Trophoblast cell (in vitro differentiated cells and primary cell): ENCODE results near the gene FOSL2.

Experiments
- DNase-seq, 2 donors: peaks; one replicate each; pipeline ENCODE4 v3.0.0-alpha.2; 2016
- H2AFZ ChIP-seq: 2 replicates; pipeline ENCODE4 v1.6.1; 2013; ENCODE audit warnings: low read length, moderate library complexity, mild to moderate bottlenecking; ENCODE audit not compliant: insufficient read depth, poor library complexity
- H2AK5ac ChIP-seq: 2 replicates; pipeline ENCODE4 v1.6.1; 2013; ENCODE audit warnings: mild to moderate bottlenecking, low read length
- H2BK120ac ChIP-seq: 2 replicates; pipeline ENCODE4 v1.6.1; 2013; ENCODE audit warnings: low read length, mild to moderate bottlenecking, moderate library complexity; ENCODE audit not compliant: insufficient read depth, poor library complexity
- H2BK12ac ChIP-seq: 2 replicates; pipeline ENCODE4 v1.6.1; 2013; ENCODE audit warnings: mild to moderate bottlenecking, low read length, moderate library complexity
- H2BK5ac ChIP-seq: 2 replicates; pipeline ENCODE4 v1.6.1; 2013; ENCODE audit warnings: low read length, low read depth, moderate library complexity, mild to moderate bottlenecking; ENCODE audit not compliant: poor library complexity
- H3K14ac ChIP-seq: 2 replicates; pipeline ENCODE4 v1.6.1; 2013; ENCODE audit warnings: mild to moderate bottlenecking, low read length
- H3K18ac ChIP-seq: 2 replicates; pipeline ENCODE4 v1.6.1; 2013; ENCODE audit warnings: mild to moderate bottlenecking, low read length
- H3K23ac ChIP-seq: 2 replicates; pipeline ENCODE4 v1.6.1; 2013; ENCODE audit warnings: low read length
- H3K27ac ChIP-seq: 2 replicates; pipeline ENCODE4 v1.5.1; 2013; ENCODE audit warnings: low read depth, mild to moderate bottlenecking, inconsistent platforms, low read length, moderate library complexity
- H3K27me3 ChIP-seq: 2 replicates; pipeline ENCODE4 v1.6.1; 2013; ENCODE audit warnings: inconsistent platforms, mild to moderate bottlenecking, low read length, moderate library complexity; ENCODE audit not compliant: insufficient read depth
- H3K36me3 ChIP-seq, 2 experiments: 1 replicate in 1 of 2; 2 replicates in 1 of 2; pipeline ENCODE4 v1.6.1; 2013; ENCODE audit warnings: low read length in 2 of 2, mild to moderate bottlenecking in 2 of 2, moderate library complexity in 1 of 2; ENCODE audit not compliant: insufficient read depth in 2 of 2, control insufficient read depth in 1 of 2
- H3K4ac ChIP-seq: 2 replicates; pipeline ENCODE4 v1.6.1; 2013; ENCODE audit warnings: low read depth, mild to moderate bottlenecking, low read length, moderate library complexity
- H3K4me1 ChIP-seq, 2 experiments: 1 replicate in 1 of 2; 2 replicates in 1 of 2; pipeline ENCODE4 v1.6.1; 2013; ENCODE audit warnings: low read length in 2 of 2, mild to moderate bottlenecking in 2 of 2, moderate library complexity in 1 of 2; ENCODE audit not compliant: insufficient read depth in 2 of 2, control insufficient read depth in 1 of 2
- H3K4me2 ChIP-seq: 2 replicates; pipeline ENCODE4 v1.6.1; 2013; ENCODE audit warnings: inconsistent platforms, mild to moderate bottlenecking, low read length, moderate library complexity
- H3K4me3 ChIP-seq: 2 replicates; pipeline ENCODE4 v1.5.1; 2013; ENCODE audit warnings: mild to moderate bottlenecking, low read depth, low read length, inconsistent platforms
- H3K79me1 ChIP-seq: one replicate; pipeline ENCODE4 v1.6.1; 2013; ENCODE audit warnings: low read length
- H3K79me2 ChIP-seq: 2 replicates; pipeline ENCODE4 v1.6.1; 2013; ENCODE audit warnings: low read length, mild to moderate bottlenecking; ENCODE audit not compliant: control insufficient read depth, insufficient read depth, poor library complexity
- H3K9ac ChIP-seq: 2 replicates; pipeline ENCODE4 v1.6.1; 2013; ENCODE audit warnings: mild to moderate bottlenecking, low read length
- H3K9me3 ChIP-seq: 2 replicates; pipeline ENCODE4 v1.6.1; 2013; ENCODE audit warnings: low read depth, mild to moderate bottlenecking, control low read depth, inconsistent platforms, low read length; ENCODE audit not compliant: insufficient read depth
- H4K12ac ChIP-seq: 2 replicates; pipeline ENCODE4 v1.6.1; 2013; ENCODE audit warnings: low read depth, mild to moderate bottlenecking, low read length, moderate library complexity
- H4K8ac ChIP-seq: 2 replicates; pipeline ENCODE4 v1.6.1; 2013; ENCODE audit warnings: low read depth, mild to moderate bottlenecking, low read length, moderate library complexity
- H4K91ac ChIP-seq: one replicate; pipeline ENCODE4 v1.6.1; 2013; ENCODE audit warnings: low read depth, mild to moderate bottlenecking, low read length, moderate library complexity
- WGBS: extraction: QIAGEN DNeasy Blood & Tissue Kit; methylation state at CpG from one replicate; pipeline ENCODE4 v1.1.7; 2013; ENCODE audit warnings: missing lambda C conversion rate; ENCODE audit not compliant: insufficient read length, insufficient coverage; ENCODE audit errors: extremely low coverage; 5-methylcytosine and 5-hydroxymethylcytosine counted together

FOSL2 gene

GRCh38 chr2:28375742-28376631, 16.7 kb upstream of the FOSL2 start:
- no CpG with 5 or more reads among the region's 8 CpGs for WGBS
- no peak for DNase-seq
- Histone ChIP-seq H2AFZ (no peak overlapping the region), H3K4ac (no peak overlapping the region), H3K9me3 (no peaks in the 10 kb centered on the region), H3K4me3 (no peak overlapping the region), H3K18ac (no peak overlapping the region), H2BK120ac (no peak overlapping the region), H3K14ac (no peak overlapping the region), H4K8ac (no peak overlapping the region), H4K12ac (no peak overlapping the region), H2BK5ac (no peak overlapping the region), H3K27ac (no peak overlapping the region), H3K79me2 (no peaks in the 10 kb centered on the region), H3K4me2 (no peak overlapping the region), H2AK5ac (peak overlapping the region; percentile 51), H3K23ac (no peak overlapping the region), H2BK12ac (no peak overlapping the region), H3K27me3 (no peaks in the 10 kb centered on the region), H3K9ac (no peak overlapping the region), H4K91ac (no peak overlapping the region), H3K79me1 (no peaks in the 10 kb centered on the region), H3K36me3 (no peaks in the 10 kb centered on the region), H3K4me1 (peaks cover 3% of the 10 kb centered on the region in 2 experiments)

- Histone ChIP-seq H3K18ac (no peak overlapping the region), H3K36me3 (no peaks in the 10 kb centered on the region)
Measured at GRCh38 chr2:28377195-28377816, 15.4 kb upstream of the FOSL2 start.

GRCh38 chr2:28377984-28378678, 14.5 kb upstream of the FOSL2 start:
- no peaks in the 10 kb centered on the region for H3K27me3 ChIP-seq
- H2AFZ ChIP-seq: no peak overlapping the region
- H3K4me3 ChIP-seq: no peak overlapping the region
- peaks cover 2% of the 10 kb centered on the region for H3K79me1 ChIP-seq
- no CpG with 5 or more reads among the region's 9 CpGs for WGBS
- H2BK120ac ChIP-seq: no peak overlapping the region
- no peak overlapping the region for H4K91ac ChIP-seq
- no peak overlapping the region for H3K4ac ChIP-seq
- peak overlapping the region; percentile 55 for H2AK5ac ChIP-seq
- no peak overlapping the region for H4K8ac ChIP-seq
- H3K27ac ChIP-seq: no peak overlapping the region
- DNase-seq: peak in 1 of 2 donors; percentile 23
- no peak overlapping the region for H4K12ac ChIP-seq
- H3K23ac ChIP-seq: no peak overlapping the region
- no peak overlapping the region for H3K4me2 ChIP-seq
- H2BK5ac ChIP-seq: no peak overlapping the region
- H3K18ac ChIP-seq: no peak overlapping the region
- no peak overlapping the region for H3K9ac ChIP-seq
- H3K4me1 ChIP-seq: peaks cover 8 to 11% of the 10 kb centered on the region in 2 experiments
- peak overlapping the region; percentile 15 for H2BK12ac ChIP-seq
- H3K79me2 ChIP-seq: no peaks in the 10 kb centered on the region
- no peak overlapping the region for H3K14ac ChIP-seq
- H3K9me3 ChIP-seq: no peaks in the 10 kb centered on the region
- no peaks in the 10 kb centered on the region for H3K36me3 ChIP-seq

More at GRCh38 chr2:28377195-28377816, 15.4 kb upstream of the FOSL2 start:
- Histone ChIP-seq H3K4ac (no peak overlapping the region), H3K14ac (no peak overlapping the region), H3K23ac (no peak overlapping the region), H3K4me1 (peaks cover 3 to 6% of the 10 kb centered on the region in 2 experiments), H2AK5ac (no peak overlapping the region), H3K4me3 (no peak overlapping the region), H2BK12ac (peak overlapping the region; percentile 16), H3K9ac (no peak overlapping the region), H4K91ac (no peak overlapping the region), H3K27ac (no peak overlapping the region), H2AFZ (no peak overlapping the region), H4K12ac (no peak overlapping the region), H3K4me2 (no peak overlapping the region), H2BK5ac (no peak overlapping the region), H3K9me3 (no peaks in the 10 kb centered on the region), H3K79me1 (no peaks in the 10 kb centered on the region), H2BK120ac (no peak overlapping the region), H4K8ac (no peak overlapping the region), H3K79me2 (no peaks in the 10 kb centered on the region), H3K27me3 (no peaks in the 10 kb centered on the region)
- DNase-seq: peak in 1 of 2 donors; percentile 37
- WGBS: no CpG with 5 or more reads among the region's 19 CpGs

- Histone ChIP-seq H3K14ac (no peak overlapping the region), H3K4me1 (peaks cover 9 to 14% of the 10 kb centered on the region in 2 experiments), H3K4ac (no peak overlapping the region), H2BK12ac (no peak overlapping the region), H4K91ac (no peak overlapping the region), H3K27ac (no peak overlapping the region), H3K79me1 (peaks cover 2% of the 10 kb centered on the region), H3K79me2 (no peaks in the 10 kb centered on the region), H2BK5ac (no peak overlapping the region), H2AFZ (no peak overlapping the region), H3K27me3 (no peaks in the 10 kb centered on the region), H3K4me2 (no peak overlapping the region), H3K18ac (no peak overlapping the region), H4K8ac (no peak overlapping the region), H4K12ac (no peak overlapping the region), H3K23ac (no peak overlapping the region), H2BK120ac (no peak overlapping the region), H3K4me3 (no peak overlapping the region), H2AK5ac (no peak overlapping the region), H3K9ac (no peak overlapping the region), H3K36me3 (no peaks in the 10 kb centered on the region), H3K9me3 (no peaks in the 10 kb centered on the region)
- DNase-seq: no peak
- no CpG with 5 or more reads among the region's 16 CpGs for WGBS
Measured at GRCh38 chr2:28378679-28379584, 13.7 kb upstream of the FOSL2 start.
